ENCODE results near the gene ADPGK.
"Not testable (repeated sequence)": the region's sequence is repeated elsewhere in the genome, so short reads cannot be mapped to it uniquely, and the experiment has no call there.

ADPGK gene

DNA sequence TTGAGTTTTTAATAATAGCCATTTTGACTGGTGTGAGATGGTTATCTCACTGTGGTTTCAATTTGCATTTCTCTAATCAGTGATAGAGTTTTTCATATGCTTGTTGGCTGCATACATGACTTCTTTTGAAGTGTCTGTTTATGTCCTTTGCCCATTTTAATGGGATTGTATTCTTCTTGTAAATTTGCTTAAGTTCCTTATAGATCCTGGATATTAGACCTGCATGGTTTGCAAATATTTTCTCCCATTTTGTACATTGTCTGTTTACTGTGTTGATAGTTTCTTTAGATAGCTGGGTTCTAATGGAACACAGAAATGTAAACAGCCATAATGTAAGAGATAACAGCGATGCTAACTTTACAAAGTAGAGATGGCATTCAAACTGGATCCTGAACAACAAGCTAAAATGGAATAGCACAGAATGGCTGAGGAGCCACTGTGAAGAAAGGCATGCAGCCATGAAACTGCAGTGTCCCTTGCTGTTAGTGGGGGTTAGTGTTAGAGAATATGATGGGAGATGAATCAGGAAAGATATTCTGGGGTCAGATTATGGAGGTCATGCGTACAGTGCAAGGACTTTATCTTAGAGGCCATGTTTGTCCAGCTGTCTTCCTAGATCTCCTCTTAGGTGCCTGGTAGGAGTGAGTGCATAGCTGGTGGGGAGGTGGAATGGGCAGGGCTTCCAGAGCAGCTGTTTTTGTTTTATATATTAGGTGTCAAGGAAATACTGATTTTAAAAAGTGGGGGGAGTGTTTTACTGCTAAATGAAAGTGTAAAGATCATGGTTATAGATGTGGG, 49.4 kb downstream of the ADPGK start:
- TF ChIP-seq, protein P1, sequence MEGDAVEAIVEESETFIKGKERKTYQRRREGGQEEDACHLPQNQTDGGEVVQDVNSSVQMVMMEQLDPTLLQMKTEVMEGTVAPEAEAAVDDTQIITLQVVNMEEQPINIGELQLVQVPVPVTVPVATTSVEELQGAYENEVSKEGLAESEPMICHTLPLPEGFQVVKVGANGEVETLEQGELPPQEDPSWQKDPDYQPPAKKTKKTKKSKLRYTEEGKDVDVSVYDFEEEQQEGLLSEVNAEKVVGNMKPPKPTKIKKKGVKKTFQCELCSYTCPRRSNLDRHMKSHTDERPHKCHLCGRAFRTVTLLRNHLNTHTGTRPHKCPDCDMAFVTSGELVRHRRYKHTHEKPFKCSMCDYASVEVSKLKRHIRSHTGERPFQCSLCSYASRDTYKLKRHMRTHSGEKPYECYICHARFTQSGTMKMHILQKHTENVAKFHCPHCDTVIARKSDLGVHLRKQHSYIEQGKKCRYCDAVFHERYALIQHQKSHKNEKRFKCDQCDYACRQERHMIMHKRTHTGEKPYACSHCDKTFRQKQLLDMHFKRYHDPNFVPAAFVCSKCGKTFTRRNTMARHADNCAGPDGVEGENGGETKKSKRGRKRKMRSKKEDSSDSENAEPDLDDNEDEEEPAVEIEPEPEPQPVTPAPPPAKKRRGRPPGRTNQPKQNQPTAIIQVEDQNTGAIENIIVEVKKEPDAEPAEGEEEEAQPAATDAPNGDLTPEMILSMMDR (IDR thresholded peaks at IDR 0.05; ENCODE audit: low read length, missing control alignments), result no peak
- DNase-seq (ENCODE audit: low read depth), result no peak

DNA sequence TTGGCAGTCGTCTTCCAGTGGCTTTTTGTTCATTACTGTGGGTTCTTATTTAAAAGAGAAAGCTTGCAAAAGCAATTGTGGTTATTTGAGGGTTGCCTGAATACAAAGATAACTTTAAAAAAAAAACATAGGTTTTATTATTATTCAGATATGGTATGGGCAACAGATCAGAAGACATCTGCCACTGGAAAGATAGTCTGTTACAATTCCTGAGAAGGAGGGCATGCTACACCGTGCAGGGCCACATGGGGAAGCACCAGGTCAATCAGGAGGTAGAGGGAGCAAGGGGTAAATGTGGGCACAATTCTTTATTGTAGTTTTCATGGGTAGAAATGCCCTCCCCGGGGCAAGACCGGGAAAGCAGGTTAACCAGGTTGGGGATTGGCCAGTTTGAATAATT, 51.0 kb downstream of the ADPGK start:
- no peak overlapping the region for H3K4me3 ChIP-seq (replicated peaks; ENCODE audit: low read depth, low read length)
- no peak for DNase-seq (ENCODE audit: low read depth)
- TF ChIP-seq, protein P1 (IDR thresholded peaks at IDR 0.05; ENCODE audit: low read length, missing control alignments), result no peak

More for the DNA sequence above, 49.4 kb downstream of the ADPGK start:
- H3K4me3 ChIP-seq (replicated peaks; ENCODE audit: low read depth, low read length), result no peak overlapping the region

DNA sequence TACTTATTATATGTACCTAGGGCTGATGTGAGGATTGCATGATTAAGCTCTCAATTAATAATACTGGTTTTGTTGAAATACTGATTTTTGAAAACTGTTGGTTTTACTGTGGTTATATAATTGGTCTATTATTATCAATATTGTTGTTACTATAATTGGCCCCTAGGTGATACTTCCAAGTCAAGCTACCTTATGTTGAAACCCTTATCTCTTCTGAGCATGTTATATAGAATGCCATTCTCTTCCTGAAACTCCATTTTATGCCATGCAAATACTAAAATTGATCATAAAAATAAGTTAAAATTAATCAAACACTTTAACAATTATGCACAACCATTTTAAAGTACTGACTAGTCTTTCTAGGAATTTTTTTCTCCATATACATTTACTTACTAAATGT, 51.5 kb downstream of the ADPGK start:
- DNase-seq (ENCODE audit: low read depth), result no peak
- TF ChIP-seq, protein P1 (IDR thresholded peaks at IDR 0.05; ENCODE audit: low read length, missing control alignments), result no peak
- no peak overlapping the region for H3K4me3 ChIP-seq (replicated peaks; ENCODE audit: low read depth, low read length)

DNA sequence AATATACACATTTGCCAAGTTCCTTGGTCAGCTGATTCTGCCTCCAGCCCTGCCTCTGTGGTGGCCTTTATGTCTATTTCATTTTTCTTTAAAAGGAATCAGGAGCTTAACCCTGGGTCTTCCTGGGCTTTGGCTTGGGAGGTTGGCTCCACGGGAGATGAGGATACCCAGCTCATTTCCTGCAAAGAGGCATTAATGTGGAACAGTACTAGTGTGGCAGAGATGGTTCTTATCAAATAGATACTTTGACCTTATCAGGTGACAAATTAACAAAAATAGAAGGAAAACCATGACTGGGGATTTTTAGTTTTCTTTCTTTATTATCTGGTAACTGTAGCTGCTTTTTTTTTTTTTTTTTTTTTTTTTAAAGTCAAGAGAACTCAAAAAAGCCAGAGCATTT, 54.7 kb downstream of the ADPGK start:
- TF ChIP-seq, protein P1 (IDR thresholded peaks at IDR 0.05; ENCODE audit: low read length, missing control alignments), result no peak
- no peak for DNase-seq (ENCODE audit: low read depth)
- H3K4me3 ChIP-seq (replicated peaks; ENCODE audit: low read depth, low read length), result no peak overlapping the region

DNA sequence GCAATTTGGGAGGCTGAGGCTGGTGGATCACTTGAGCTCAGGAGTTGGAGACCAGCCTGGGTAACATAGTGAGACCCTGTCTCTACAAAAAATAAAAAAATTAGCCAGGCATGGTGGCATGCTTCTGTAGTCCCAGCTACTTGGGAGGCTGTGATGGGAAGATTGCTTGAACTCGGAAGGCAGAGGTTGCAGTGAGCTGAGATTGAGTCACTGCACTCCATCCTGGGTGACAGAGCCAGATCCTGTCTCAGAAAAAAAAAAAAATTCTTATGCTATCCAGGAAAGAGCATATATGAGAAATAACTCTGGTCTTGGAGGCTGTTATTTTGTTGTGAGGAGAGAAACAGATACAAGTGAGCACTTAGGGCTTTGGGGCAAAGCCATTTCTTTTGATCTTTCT, 55.3 kb downstream of the ADPGK start:
- peak; percentile 14 for DNase-seq (ENCODE audit: low read depth)
- H3K4me3 ChIP-seq (replicated peaks; ENCODE audit: low read depth, low read length), result not testable (repeated sequence)

DNA sequence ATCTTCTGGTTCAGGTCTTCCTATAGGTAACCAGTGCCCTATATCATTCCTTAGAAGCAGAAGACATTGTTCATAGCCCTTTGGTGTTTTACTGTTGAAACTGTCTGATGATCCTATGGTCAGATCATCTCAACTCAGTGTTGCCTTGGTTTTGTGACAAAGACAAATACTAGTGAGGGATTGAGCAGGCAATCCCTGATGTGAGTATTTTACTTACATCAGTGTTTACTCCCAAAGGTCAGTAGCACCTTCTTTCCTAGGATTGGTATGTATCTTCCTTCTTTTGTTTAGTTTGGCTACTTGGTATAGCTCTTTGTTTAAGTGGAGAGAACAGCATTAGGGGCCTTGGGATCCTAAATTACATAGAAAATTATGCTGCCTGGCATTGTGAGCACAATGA, 56.4 kb downstream of the ADPGK start:
- no peak overlapping the region for H3K4me3 ChIP-seq (replicated peaks; ENCODE audit: low read depth, low read length)
- TF ChIP-seq, protein P1 (IDR thresholded peaks at IDR 0.05; ENCODE audit: low read length, missing control alignments), result no peak
- DNase-seq (ENCODE audit: low read depth), result no peak

DNA sequence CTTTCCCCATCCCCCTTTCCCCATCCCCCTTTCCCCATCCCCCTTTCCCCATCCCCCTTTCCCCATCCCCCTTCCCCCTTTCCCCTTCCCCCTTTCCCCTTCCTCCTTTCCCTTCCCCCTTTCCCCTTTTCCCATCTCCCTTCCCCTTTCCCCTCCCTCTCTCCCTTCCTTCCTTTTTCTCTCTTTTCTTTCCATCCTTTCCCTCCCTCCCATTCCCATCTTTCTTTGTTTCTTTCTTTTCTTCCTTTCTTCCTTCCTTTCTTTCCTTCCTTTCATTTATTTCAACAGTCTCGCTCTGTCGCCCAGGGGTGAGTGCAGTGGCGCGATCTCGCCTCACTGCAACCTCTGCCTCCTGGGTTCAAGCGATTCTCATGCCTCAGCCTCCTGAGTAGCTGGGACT, 57.7 kb downstream of the ADPGK start:
- not testable (repeated sequence) for DNase-seq (ENCODE audit: low read depth); H3K4me3 ChIP-seq (replicated peaks; ENCODE audit: low read depth, low read length)

DNA sequence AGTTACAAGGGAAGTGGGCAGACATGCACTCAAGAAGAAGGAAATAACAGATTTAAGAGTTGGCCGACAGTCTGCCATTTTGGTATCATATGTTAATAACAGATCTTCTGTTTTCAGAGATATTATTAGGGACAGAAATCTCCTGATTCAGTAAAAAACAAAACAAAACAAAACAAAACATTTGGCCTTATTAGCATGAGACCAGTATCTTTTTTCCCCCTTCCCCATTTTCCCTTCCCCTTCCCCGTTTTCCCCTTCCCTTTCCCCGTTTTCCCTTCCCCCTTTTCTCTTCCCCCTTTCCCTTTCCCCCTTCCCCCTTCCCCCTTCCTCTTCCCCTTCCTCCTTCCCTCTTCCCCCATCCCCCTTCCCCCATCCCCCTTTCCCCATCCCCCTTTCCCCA, 58.1 kb downstream of the ADPGK start:
- no peak overlapping the region for H3K4me3 ChIP-seq (replicated peaks; ENCODE audit: low read depth, low read length)
- no peak for DNase-seq (ENCODE audit: low read depth)

More for the DNA sequence above, 58.1 kb downstream of the ADPGK start:
- TF ChIP-seq, protein P1 (IDR thresholded peaks at IDR 0.05; ENCODE audit: low read length, missing control alignments), result no peak
